Epithelial cell of proximal tubule (primary cell): Measurements from ENCODE around the gene LYVE1. TPM values are rescaled to one million over a fixed set of nuclear protein-coding genes. Genes with fewer than 3 reads are reported as not detected.

ENCODE experiments used
- DNase-seq: peaks from one replicate; pipeline ENCODE4 v3.0.0-alpha.2; 2011; ENCODE audit warnings: low read depth
- H3K4me3 ChIP-seq: 2 replicates; pipeline ENCODE4 v1.5.1; 2011; ENCODE audit warnings: low read depth, mild to moderate bottlenecking, low read length
- total RNA-seq: library from RNA; depleted of rRNA; stranded (reverse); fragments of >200 nt; gene quantifications from 2 replicates; pipeline ENCODE4 v1.2.3, GENCODE V29; 2015
- TF ChIP-seq, protein P1 (sequence below): conservative IDR thresholded peaks from 2 replicates; pipeline ENCODE4 v1.5.1; 2012; ENCODE audit warnings: low read depth, mild to moderate bottlenecking, low read length

Gene LYVE1
- total RNA-seq, 1 donor from 2014 or later, result 0.35 TPM

DNA sequence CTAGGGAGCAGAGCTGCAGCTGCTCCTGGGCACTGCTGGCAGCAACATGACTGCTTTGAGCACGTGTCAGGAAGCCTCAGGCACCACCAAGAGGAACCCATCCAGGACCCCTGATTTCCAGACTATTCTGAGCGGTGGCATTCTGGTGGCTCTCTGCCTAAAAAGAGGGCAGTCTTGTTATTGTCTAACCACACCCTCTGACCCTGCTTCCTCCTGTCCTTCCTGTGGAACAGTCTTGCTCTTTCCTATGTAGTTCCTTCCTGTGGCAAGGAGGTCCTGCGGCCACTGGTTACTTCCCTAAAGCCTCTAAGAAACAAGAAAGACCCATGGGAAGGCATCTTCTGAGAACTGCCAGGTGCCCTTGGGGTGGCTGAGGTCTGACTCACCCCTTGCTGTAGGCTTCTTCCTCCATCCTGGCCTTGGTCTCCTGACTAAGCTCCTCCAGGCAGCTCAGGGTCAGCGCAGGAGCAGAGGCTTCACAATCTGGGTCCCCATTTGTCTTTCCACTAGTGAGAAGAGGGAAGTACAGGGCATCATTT, 13.1 kb upstream of the LYVE1 start:
- no peak for DNase-seq
- H3K4me3 ChIP-seq, result no peak overlapping the region
- TF ChIP-seq, protein P1, sequence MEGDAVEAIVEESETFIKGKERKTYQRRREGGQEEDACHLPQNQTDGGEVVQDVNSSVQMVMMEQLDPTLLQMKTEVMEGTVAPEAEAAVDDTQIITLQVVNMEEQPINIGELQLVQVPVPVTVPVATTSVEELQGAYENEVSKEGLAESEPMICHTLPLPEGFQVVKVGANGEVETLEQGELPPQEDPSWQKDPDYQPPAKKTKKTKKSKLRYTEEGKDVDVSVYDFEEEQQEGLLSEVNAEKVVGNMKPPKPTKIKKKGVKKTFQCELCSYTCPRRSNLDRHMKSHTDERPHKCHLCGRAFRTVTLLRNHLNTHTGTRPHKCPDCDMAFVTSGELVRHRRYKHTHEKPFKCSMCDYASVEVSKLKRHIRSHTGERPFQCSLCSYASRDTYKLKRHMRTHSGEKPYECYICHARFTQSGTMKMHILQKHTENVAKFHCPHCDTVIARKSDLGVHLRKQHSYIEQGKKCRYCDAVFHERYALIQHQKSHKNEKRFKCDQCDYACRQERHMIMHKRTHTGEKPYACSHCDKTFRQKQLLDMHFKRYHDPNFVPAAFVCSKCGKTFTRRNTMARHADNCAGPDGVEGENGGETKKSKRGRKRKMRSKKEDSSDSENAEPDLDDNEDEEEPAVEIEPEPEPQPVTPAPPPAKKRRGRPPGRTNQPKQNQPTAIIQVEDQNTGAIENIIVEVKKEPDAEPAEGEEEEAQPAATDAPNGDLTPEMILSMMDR, result no peak

DNA sequence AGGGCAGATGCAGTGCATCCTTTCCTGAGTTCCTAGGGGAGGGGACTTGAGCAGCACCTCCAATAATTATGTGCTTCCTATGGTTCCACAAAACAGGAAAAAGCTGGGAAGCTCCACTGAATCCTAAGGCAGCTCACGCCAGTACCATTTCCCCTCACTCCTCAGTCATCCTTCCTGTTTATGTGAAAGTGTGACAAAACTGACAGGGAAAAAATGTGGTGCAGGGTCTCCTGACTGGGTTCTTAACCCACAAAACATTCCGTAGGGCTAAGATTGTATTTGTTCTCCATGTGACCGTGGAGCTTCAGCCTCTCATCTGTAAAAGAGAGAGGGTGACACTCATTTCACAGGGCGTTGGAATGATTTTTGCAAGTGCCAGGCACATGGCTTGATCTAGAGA, 12.2 kb upstream of the LYVE1 start:
- TF ChIP-seq, protein P1, result no peak
- no peak for DNase-seq
- no peak overlapping the region for H3K4me3 ChIP-seq

DNA sequence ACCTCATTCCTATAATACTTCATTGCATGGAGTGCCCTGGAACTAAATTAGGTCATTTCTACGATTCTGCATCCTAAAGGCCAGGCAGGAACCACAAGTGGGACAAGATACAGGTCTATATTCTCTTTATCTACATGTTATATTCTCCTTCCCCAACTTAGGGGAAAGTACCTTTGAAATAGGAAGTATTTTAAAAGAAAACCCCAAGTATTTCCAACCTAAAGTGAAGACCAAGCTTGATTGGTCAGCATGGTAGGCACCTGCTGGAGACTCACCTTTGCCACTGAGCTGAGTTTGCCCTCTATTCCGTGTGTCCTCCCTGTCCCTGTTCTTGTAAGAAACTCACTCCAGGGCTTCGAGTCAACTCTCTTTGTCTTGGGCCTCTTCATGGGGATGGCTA, 11.2 kb upstream of the LYVE1 start:
- no peak overlapping the region for H3K4me3 ChIP-seq
- DNase-seq, result no peak
- TF ChIP-seq, protein P1, result no peak

DNA sequence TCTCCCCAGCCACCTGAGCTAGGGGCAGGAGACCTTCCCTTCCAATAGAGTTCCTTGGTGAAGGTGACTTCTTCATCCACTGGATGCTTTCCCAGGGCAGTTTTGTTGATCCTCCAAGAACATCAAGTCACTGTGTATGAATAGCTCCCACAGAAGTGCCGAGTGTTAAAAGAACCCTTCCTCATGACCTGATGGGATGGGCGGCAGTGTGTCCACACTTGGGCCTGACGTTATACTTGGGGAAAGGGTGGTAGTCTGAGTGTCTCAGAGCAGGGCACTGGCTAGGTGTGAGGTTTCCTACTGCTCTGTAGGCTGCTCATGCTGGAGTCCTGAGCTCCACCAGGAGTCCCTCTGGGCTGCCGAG, 7.6 kb upstream of the LYVE1 start:
- DNase-seq, result no peak
- TF ChIP-seq, protein P1, result no peak
- H3K4me3 ChIP-seq, result no peak overlapping the region

DNA sequence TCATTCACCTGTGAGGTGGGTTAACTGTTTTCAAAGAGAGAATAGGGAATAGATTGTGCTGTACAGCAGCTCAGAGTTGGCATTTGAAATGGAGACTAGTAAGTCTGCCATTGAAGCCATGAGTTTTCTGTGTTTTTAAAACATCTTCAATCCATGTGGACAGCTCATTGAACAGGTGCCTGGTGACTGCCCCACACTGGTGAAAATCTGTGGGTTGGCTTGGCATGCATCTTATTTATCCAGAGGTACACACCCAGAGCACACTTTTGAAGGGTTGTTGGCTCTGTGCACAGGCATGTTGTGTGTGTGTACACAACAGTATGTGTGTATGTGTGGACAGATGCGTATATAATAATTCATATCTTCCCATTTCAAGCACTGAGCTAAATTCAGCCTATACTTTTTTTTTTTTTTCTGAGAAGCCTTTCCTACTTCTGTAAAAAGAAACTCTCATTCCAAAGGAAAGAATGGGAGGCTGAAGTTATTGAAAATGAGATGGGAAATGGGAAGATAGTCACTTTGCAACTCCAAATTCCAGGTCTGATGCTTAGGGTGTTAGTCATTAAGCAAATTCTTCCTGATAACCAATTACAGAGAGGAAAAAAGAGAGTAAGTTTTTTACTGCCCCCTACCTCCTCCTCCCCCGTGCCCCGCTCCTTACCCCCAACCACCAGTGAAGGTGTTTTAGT, 7.0 kb upstream of the LYVE1 start:
- DNase-seq, result no peak
- H3K4me3 ChIP-seq, result no peak overlapping the region
- TF ChIP-seq, protein P1, result no peak

DNA sequence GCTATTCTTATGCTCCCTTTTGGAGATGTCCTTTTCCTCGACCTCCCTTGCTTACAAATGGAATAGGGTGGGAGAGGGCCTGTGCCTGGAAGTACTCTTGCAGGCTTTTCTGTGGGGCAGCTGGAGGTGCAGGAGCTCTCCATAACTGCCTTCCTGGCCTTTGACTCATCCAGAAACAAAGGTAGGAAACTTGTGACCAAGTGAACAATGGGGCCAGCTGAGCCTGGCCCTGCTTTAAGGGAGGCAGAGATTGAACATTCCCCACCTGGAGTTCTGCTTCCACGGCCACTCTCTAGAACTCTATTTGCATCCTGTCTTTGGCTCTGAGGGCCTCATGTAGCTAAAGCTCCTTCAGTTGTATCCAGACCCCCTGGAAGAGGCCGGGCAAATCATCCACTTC, 5.1 kb upstream of the LYVE1 start:
- TF ChIP-seq, protein P1, result no peak
- no peak overlapping the region for H3K4me3 ChIP-seq
- no peak for DNase-seq

DNA sequence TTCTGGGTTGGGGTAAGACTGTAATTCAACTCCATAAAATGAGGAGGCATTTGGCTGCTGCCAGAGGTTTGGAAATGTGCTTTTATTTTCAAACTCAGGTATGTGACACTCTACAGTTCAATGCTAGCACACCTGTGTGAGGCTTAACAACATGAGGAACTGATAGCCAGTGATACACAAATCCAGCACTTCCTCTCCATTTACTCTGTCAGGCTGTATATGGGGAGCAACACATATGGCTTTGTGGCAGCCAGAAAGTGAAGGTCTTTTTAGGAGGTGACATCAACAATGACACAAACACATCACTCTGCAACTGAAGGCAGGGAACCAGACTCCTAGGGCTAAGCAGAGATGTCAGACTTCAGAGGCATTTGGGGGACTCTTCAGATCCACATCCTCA, 4.6 kb upstream of the LYVE1 start:
- DNase-seq, result no peak
- H3K4me3 ChIP-seq, result no peak overlapping the region
- TF ChIP-seq, protein P1, result no peak
